HepG2 (cell line): Measurements from ENCODE around the gene INO80E. TPM values are rescaled to one million over a fixed set of nuclear protein-coding genes. Genes with fewer than 3 reads are reported as not detected.

ENCODE experiments used
- FOXA3 ChIP-seq: IDR thresholded peaks from 2 replicates; pipeline ENCODE4 v1.6.1; 2016; ENCODE audit warnings: missing genetic modification reagents, missing compliant biosample characterization
- MAFK ChIP-seq, 2 experiments: IDR thresholded peaks in 1 of 2; conservative IDR thresholded peaks in 1 of 2; 2 replicates each; pipeline ENCODE4 v1.6.1; 2011; ENCODE audit warnings: improper control_type of control experiment in 2 of 2, low read length in 2 of 2
- MED1 ChIP-seq: sonication (generic); formaldehyde crosslinking; IDR thresholded peaks from 2 replicates; pipeline ENCODE4 v1.4.0; 2020; ENCODE audit warnings: missing genetic modification reagents
- MXD4 ChIP-seq: IDR thresholded peaks from 2 replicates; pipeline ENCODE4 v1.6.1; 2016; ENCODE audit warnings: mild to moderate bottlenecking, missing biosample characterization, missing genetic modification reagents
- PLRG1 ChIP-seq: fragments of 450-650 bp; conservative IDR thresholded peaks from 2 replicates; pipeline ENCODE4 v1.6.1; 2016
- SMAD3 ChIP-seq: sonication (generic); formaldehyde crosslinking; IDR thresholded peaks from 2 replicates; pipeline ENCODE4 v1.4.0; 2020; ENCODE audit warnings: missing genetic modification reagents
- THAP11 ChIP-seq: IDR thresholded peaks from 2 replicates; pipeline ENCODE4 v1.6.1; 2016; ENCODE audit warnings: missing biosample characterization, missing genetic modification reagents
- WIZ ChIP-seq: sonication (generic); formaldehyde crosslinking; IDR thresholded peaks from 2 replicates; pipeline ENCODE4 v1.5.1; 2020; ENCODE audit warnings: mild to moderate bottlenecking, missing genetic modification reagents
- ZC3H13 ChIP-seq: sonication (generic); formaldehyde crosslinking; IDR thresholded peaks from 2 replicates; pipeline ENCODE4 v1.8.1; 2023; ENCODE audit warnings: mild to moderate bottlenecking, missing genetic modification reagents, moderate library complexity
- ZNF20 ChIP-seq: sonication (generic); formaldehyde crosslinking; IDR thresholded peaks from 2 replicates; pipeline ENCODE4 v1.4.0; 2020; ENCODE audit warnings: mild to moderate bottlenecking, moderate library complexity, missing genetic modification reagents
- ZNF296 ChIP-seq: sonication (generic); formaldehyde crosslinking; conservative IDR thresholded peaks from 2 replicates; pipeline ENCODE4 v1.5.0; 2020; ENCODE audit warnings: mild to moderate bottlenecking, missing genetic modification reagents
- ZNF563 ChIP-seq: sonication (generic); formaldehyde crosslinking; IDR thresholded peaks from 2 replicates; pipeline ENCODE4 v1.8.0; 2022; ENCODE audit warnings: mild to moderate bottlenecking, moderate library complexity, missing genetic modification reagents
- polyA plus RNA-seq, 8 experiments: library from polyadenylated mRNA; depleted of rRNA in 3 of 8; stranded (reverse) in 7 of 8; unstranded in 1 of 8; fragments of >200 nt; fragmentation: Illumina TruSeq in 4 of 8; extraction: Trizol in 4 of 8; gene quantifications; 2 replicates each; pipeline versions ENCODE4 v1.2.1 to v1.2.3, GENCODE V29; 2011 to 2016; ENCODE audit warnings: low read depth in 4 of 8, missing spikeins in 1 of 8, mixed read lengths in 1 of 8; ENCODE audit not compliant: insufficient read depth in 1 of 8
- total RNA-seq, 5 experiments: library from RNA; depleted of rRNA; stranded (reverse); fragments of >200 nt; fragmentation: Illumina TruSeq; extraction: Trizol; gene quantifications; 2 replicates each; pipeline ENCODE4 v1.2.3, GENCODE V29; 2016; ENCODE audit warnings: low read depth in 1 of 5
- TF ChIP-seq, protein P1 (sequence below): sonication (generic); formaldehyde crosslinking; IDR thresholded peaks from 2 replicates; pipeline ENCODE4 v1.4.0; 2020; ENCODE audit warnings: missing genetic modification reagents; ENCODE audit errors: not compliant biosample characterization
- TF ChIP-seq, protein P2 (sequence below), 2 experiments: sonication (generic) in 1 of 2; formaldehyde crosslinking in 1 of 2; IDR thresholded peaks; 2 replicates each; pipeline versions ENCODE4 v1.6.1 to v1.9.0; 2014 to 2022; ENCODE audit warnings: antibody characterized with exemption in 1 of 2, borderline replicate concordance in 1 of 2, inconsistent platforms in 1 of 2, low read depth in 1 of 2, missing genetic modification reagents in 1 of 2
- TF ChIP-seq, protein P3 (sequence below): sonication (generic); formaldehyde crosslinking; IDR thresholded peaks from 2 replicates; pipeline ENCODE4 v1.4.0; 2020; ENCODE audit warnings: mild to moderate bottlenecking, missing genetic modification reagents
- TF ChIP-seq, protein P4 (sequence below): sonication (generic); formaldehyde crosslinking; IDR thresholded peaks from 2 replicates; pipeline ENCODE4 v1.4.0; 2020; ENCODE audit warnings: missing genetic modification reagents, mild to moderate bottlenecking, borderline replicate concordance
- TF ChIP-seq, protein P5 (sequence below): sonication (generic); formaldehyde crosslinking; IDR thresholded peaks from 2 replicates; pipeline ENCODE4 v1.9.0; 2021; ENCODE audit warnings: missing genetic modification reagents, mild to moderate bottlenecking, borderline replicate concordance

The INO80E gene
- total and polyA plus RNA-seq, 2 of the 13 experiments (the other 11 are each of a cell fraction or from before 2014, with no cell fraction given), result 25.8 to 45.6 TPM

DNA sequence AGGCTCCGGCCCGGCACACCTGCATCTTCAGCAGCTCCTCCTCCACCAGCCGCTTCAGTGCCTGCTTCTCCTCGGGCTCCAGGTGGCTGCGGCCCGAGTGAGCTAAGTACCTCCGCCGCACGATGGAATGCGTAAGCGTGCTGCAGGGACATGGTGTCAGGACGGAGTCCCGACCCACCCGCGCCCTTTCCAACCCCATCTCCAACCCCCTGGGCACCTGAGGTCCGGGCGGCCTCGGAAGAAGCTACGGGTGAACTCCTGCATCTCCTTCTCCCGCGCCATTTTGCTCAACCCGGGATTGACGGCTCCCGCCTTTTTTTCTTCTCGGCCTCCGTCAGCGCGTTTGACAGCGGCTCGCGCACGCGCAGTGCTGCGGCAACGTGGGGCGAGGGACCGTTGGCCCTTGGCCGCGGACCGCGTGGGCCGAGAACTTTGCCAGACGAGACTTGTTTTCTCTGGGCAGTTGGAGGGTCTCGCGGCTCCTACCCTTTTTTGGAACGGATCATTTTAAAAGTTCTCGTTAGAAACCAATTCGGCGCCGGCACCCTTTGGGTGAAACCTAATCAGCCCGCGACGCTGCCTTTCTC is 624 bp upstream of the INO80E start, which contains the start of gene HIRIP3 (continued):
- no peak for TF ChIP-seq PLRG1
- no peak for TF ChIP-seq ZNF20 (CRISPR knock-in tag)
- peak; percentile 90 for TF ChIP-seq ZNF296
- TF ChIP-seq WIZ (CRISPR knock-in tag), result 0 out of 2 replicates have a peak, but pooled peaks have one; percentile 71
- TF ChIP-seq SMAD3 (CRISPR knock-in tag), result no peak
- no peak for TF ChIP-seq FOXA3 (CRISPR knock-in tag)
- no peak for TF ChIP-seq MAFK (conservative IDR thresholded peaks at IDR 0.05 in 1 of 2, IDR thresholded peaks at IDR 0.05 in 1 of 2; ENCODE audit: low read length in 2 of 2)
- TF ChIP-seq, protein P1, sequence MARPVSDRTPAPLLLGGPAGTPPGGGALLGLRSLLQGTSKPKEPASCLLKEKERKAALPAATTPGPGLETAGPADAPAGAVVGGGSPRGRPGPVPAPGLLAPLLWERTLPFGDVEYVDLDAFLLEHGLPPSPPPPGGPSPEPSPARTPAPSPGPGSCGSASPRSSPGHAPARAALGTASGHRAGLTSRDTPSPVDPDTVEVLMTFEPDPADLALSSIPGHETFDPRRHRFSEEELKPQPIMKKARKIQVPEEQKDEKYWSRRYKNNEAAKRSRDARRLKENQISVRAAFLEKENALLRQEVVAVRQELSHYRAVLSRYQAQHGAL (CRISPR knock-in tag), result peak; percentile 28
- TF ChIP-seq, protein P2, sequence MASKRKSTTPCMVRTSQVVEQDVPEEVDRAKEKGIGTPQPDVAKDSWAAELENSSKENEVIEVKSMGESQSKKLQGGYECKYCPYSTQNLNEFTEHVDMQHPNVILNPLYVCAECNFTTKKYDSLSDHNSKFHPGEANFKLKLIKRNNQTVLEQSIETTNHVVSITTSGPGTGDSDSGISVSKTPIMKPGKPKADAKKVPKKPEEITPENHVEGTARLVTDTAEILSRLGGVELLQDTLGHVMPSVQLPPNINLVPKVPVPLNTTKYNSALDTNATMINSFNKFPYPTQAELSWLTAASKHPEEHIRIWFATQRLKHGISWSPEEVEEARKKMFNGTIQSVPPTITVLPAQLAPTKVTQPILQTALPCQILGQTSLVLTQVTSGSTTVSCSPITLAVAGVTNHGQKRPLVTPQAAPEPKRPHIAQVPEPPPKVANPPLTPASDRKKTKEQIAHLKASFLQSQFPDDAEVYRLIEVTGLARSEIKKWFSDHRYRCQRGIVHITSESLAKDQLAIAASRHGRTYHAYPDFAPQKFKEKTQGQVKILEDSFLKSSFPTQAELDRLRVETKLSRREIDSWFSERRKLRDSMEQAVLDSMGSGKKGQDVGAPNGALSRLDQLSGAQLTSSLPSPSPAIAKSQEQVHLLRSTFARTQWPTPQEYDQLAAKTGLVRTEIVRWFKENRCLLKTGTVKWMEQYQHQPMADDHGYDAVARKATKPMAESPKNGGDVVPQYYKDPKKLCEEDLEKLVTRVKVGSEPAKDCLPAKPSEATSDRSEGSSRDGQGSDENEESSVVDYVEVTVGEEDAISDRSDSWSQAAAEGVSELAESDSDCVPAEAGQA (IDR thresholded peaks at IDR 0.05; ENCODE audit: low read depth), result no peak
- TF ChIP-seq, protein P2 (CRISPR knock-in tag; IDR thresholded peaks at IDR 0.05; ENCODE audit: borderline replicate concordance), result no peak
- TF ChIP-seq, protein P3, sequence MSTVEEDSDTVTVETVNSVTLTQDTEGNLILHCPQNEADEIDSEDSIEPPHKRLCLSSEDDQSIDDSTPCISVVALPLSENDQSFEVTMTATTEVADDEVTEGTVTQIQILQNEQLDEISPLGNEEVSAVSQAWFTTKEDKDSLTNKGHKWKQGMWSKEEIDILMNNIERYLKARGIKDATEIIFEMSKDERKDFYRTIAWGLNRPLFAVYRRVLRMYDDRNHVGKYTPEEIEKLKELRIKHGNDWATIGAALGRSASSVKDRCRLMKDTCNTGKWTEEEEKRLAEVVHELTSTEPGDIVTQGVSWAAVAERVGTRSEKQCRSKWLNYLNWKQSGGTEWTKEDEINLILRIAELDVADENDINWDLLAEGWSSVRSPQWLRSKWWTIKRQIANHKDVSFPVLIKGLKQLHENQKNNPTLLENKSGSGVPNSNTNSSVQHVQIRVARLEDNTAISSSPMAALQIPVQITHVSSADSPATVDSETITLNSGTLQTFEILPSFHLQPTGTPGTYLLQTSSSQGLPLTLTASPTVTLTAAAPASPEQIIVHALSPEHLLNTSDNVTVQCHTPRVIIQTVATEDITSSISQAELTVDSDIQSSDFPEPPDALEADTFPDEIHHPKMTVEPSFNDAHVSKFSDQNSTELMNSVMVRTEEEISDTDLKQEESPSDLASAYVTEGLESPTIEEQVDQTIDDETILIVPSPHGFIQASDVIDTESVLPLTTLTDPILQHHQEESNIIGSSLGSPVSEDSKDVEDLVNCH (CRISPR knock-in tag), result no peak
- TF ChIP-seq, protein P4, sequence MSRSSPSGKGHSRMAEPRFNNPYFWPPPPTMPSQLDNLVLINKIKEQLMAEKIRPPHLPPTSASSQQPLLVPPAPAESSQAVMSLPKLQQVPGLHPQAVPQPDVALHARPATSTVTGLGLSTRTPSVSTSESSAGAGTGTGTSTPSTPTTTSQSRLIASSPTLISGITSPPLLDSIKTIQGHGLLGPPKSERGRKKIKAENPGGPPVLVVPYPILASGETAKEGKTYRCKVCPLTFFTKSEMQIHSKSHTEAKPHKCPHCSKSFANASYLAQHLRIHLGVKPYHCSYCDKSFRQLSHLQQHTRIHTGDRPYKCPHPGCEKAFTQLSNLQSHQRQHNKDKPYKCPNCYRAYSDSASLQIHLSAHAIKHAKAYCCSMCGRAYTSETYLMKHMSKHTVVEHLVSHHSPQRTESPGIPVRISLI, result no peak
- no peak for TF ChIP-seq THAP11 (CRISPR knock-in tag)
- TF ChIP-seq ZC3H13 (CRISPR knock-in tag), result peak; percentile 86
- peak; percentile 87; the same call in 1 of the 2 replicates for TF ChIP-seq ZNF563 (CRISPR knock-in tag)
- TF ChIP-seq, protein P5, sequence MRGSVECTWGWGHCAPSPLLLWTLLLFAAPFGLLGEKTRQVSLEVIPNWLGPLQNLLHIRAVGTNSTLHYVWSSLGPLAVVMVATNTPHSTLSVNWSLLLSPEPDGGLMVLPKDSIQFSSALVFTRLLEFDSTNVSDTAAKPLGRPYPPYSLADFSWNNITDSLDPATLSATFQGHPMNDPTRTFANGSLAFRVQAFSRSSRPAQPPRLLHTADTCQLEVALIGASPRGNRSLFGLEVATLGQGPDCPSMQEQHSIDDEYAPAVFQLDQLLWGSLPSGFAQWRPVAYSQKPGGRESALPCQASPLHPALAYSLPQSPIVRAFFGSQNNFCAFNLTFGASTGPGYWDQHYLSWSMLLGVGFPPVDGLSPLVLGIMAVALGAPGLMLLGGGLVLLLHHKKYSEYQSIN (CRISPR knock-in tag), result no peak
- no peak; the same call in none of the 2 replicates for TF ChIP-seq MXD4 (CRISPR knock-in tag)
- TF ChIP-seq MED1 (CRISPR knock-in tag), result no peak; the same call in 1 of the 2 replicates
